ENCODE measurements around the gene DCAF5. TPM values are rescaled to one million over a fixed set of nuclear protein-coding genes. Genes with fewer than 3 reads are reported as not detected.

Gene DCAF5
- total RNA-seq, 3 donors from 2014 or later = 40.4 to 45.0 (median 43.3) TPM

DNA sequence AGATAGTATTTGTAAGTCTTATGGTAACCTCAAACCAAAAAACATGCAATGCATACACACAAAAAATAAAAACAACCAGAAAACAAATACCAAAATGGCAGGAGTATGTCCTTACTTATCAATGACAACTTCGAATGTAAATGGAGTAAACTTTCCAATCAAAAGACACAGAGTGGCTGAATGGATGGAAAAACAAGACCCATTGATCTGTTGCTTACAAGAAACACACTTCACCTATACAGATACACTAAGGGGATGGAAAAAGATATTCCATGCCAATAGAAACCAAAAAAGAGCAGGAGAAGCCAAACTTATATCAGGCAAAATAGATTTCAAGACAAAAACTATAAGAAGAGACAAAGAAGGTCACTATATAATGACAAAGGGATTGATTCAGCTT, 8.7 kb upstream of the DCAF5 start:
- no peak for TF ChIP-seq POLR2A (IDR thresholded peaks at IDR 0.05)
- TF ChIP-seq, protein P1, sequence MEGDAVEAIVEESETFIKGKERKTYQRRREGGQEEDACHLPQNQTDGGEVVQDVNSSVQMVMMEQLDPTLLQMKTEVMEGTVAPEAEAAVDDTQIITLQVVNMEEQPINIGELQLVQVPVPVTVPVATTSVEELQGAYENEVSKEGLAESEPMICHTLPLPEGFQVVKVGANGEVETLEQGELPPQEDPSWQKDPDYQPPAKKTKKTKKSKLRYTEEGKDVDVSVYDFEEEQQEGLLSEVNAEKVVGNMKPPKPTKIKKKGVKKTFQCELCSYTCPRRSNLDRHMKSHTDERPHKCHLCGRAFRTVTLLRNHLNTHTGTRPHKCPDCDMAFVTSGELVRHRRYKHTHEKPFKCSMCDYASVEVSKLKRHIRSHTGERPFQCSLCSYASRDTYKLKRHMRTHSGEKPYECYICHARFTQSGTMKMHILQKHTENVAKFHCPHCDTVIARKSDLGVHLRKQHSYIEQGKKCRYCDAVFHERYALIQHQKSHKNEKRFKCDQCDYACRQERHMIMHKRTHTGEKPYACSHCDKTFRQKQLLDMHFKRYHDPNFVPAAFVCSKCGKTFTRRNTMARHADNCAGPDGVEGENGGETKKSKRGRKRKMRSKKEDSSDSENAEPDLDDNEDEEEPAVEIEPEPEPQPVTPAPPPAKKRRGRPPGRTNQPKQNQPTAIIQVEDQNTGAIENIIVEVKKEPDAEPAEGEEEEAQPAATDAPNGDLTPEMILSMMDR (IDR thresholded peaks at IDR 0.05) = no peak
- no peak for TF ChIP-seq POLR2AphosphoS5 (IDR thresholded peaks at IDR 0.05)
- Histone ChIP-seq H3K27ac (no peak overlapping the region), H3K9me3 (no peaks in the 10 kb centered on the region), H3K4me1 (no peaks in the 10 kb centered on the region), H3K27me3 (no peaks in the 10 kb centered on the region), H3K36me3 (no peaks in the 10 kb centered on the region), H3K4me3 (no peak overlapping the region)
- no peak for DNase-seq (ENCODE audit: low spot score in 2 of 2)
- intact Hi-C loops (cut with DNase I; ENCODE audit: low total_unique reads) = no loop called here

DNA sequence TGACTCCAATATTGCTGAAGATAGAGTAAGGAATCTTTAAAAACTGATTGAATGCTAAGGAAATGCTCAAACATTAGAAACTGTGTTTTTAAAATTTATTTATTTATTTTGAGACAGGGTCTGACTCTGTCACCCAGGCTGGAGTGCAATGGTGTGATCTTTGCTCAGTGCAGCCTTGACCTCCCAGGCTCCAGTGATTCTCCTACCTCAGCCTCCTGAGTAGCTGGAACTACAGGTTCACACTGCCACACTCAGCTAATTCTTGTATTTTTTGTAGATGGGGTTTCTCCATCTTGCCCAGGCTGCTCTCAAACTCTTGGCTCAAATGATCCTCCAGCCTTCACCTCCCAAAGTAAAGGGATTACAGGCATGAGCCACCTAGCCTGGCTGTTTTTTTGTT, 3.3 kb upstream of the DCAF5 start:
- Histone ChIP-seq H3K27me3 (no peaks in the 10 kb centered on the region), H3K4me1 (no peaks in the 10 kb centered on the region), H3K36me3 (no peaks in the 10 kb centered on the region), H3K9me3 (no peaks in the 10 kb centered on the region), H3K27ac (no peak overlapping the region), H3K4me3 (no peak overlapping the region)
- no peak for DNase-seq (ENCODE audit: low spot score in 2 of 2)
- TF ChIP-seq, protein P1 (IDR thresholded peaks at IDR 0.05) = no peak
- no peak for TF ChIP-seq POLR2A (IDR thresholded peaks at IDR 0.05)
- no peak for TF ChIP-seq POLR2AphosphoS5 (IDR thresholded peaks at IDR 0.05)
- intact Hi-C loops (cut with DNase I; ENCODE audit: low total_unique reads) = no loop called here

DNA sequence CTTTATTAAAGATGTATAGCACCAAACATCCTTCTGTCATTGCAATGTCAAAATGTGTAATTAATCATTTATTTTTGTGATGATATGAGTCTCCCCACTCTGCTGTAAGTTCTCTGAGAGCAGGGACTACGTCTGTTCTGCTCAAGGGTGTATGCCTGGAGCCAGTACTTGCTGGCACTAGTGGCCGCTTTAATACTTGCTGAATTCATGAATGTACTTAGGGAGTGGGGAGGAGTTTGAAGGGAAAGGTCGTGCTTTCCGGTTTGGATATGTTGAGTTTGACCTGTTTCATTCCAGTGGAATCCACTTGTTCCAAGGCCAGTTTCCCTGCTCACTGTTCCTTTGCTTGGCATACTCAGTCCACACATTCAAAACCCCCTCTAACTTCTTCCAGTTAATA, 1.9 kb upstream of the DCAF5 start:
- no peak overlapping the region for H3K27ac ChIP-seq
- intact Hi-C loops (cut with DNase I; ENCODE audit: low total_unique reads) = no loop called here
- TF ChIP-seq, protein P1 (IDR thresholded peaks at IDR 0.05) = no peak
- TF ChIP-seq POLR2A (IDR thresholded peaks at IDR 0.05) = no peak
- TF ChIP-seq POLR2AphosphoS5 (IDR thresholded peaks at IDR 0.05) = no peak

DNA sequence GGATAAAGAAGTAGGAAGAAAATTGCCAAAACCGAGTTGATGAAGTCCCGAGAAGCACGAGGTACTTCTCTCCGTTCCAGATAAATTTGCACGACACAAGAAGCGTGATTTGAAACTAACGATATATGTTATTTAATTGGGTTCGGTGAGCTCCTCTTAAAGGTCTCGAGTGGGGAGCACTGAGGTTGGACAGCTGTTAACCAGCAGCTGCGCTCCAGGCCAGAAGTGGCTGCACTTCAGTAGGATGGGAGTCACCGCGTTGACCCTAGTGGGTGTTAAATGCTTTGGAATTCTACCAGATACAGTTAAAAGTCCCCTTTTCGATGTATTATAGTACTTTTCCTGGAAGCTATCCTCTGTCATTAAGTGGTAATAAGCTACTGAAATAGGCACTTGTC, 953 bp upstream of the DCAF5 start:
- no peaks in the 10 kb centered on the region for H3K27me3 ChIP-seq
- H3K27ac ChIP-seq = peak overlapping the region; percentile 94 to 97
- intact Hi-C loops (cut with DNase I; ENCODE audit: low total_unique reads) = no loop called here
- H3K4me3 ChIP-seq = peak overlapping the region; percentile 88 to 91 (median 90)
- H3K9me3 ChIP-seq = no peaks in the 10 kb centered on the region
- H3K4me1 ChIP-seq = peaks cover 0 to 8% of the 10 kb centered on the region in 2 donors
- no peaks in the 10 kb centered on the region for H3K36me3 ChIP-seq
- TF ChIP-seq, protein P1 (IDR thresholded peaks at IDR 0.05) = no peak
- DNase-seq (ENCODE audit: low spot score in 2 of 2) = no peak

More for the DNA sequence above, 1.9 kb upstream of the DCAF5 start:
- H3K27me3 ChIP-seq = no peaks in the 10 kb centered on the region
- H3K9me3 ChIP-seq = no peaks in the 10 kb centered on the region
- no peak overlapping the region for H3K4me3 ChIP-seq
- no peak for DNase-seq (ENCODE audit: low spot score in 2 of 2)
- peaks cover 0 to 5% of the 10 kb centered on the region in 2 donors for H3K4me1 ChIP-seq
- no peaks in the 10 kb centered on the region for H3K36me3 ChIP-seq

DNA sequence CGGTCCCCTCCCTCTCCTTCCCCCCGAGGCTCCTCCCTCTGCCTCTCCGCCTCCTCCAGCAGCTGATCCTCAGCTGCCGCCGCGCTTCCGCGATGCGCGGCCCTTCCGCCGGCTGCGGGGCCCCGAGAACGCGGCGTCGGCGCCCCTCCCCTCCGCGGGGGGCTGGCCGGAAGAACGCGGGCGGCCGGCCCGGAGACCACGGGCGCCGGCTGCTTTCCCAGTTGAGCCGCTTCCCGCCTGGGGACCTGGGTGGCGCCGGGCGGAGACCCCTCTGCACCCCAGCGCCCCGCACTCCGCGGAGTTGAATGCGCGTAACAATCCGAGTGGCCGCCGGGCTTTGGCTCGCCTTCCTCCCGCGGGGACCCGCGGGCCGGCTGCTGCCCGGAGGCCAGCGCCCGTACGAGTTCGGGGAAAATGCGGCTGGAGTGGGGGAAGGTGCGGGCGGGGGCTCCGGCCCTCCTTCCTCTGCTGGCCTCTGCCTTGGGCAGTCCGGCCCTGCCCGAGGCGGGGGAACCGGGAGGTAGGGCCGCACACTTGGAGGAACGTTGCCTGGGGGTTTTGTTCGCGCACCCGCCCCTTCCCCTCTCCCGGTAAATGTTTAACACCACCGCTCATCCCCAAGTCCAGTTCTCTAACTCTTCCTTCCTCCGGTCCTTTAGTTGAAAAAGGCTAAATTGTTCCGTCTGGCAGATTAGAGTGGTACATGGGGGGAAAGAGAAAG, 393 bp upstream of the DCAF5 start:
- Histone ChIP-seq H3K27me3 (no peaks in the 10 kb centered on the region), H3K36me3 (no peaks in the 10 kb centered on the region), H3K4me1 (peaks cover 0 to 8% of the 10 kb centered on the region in 2 donors), H3K4me3 (peak overlapping the region; percentile 88 to 91 (median 90)), H3K9me3 (no peaks in the 10 kb centered on the region), H3K27ac (peak overlapping the region; percentile 94 to 97)
- DNase-seq (ENCODE audit: low spot score in 2 of 2) = peak; percentile 35 to 53
- TF ChIP-seq POLR2A (IDR thresholded peaks at IDR 0.05) = no peak
- peak; percentile 78 to 81 (median 78) for TF ChIP-seq POLR2AphosphoS5 (IDR thresholded peaks at IDR 0.05)
- intact Hi-C loops (cut with DNase I; ENCODE audit: low total_unique reads) = no loop called here
